D721Med (cell line): ENCODE data around the gene PPP1R9B.

Experiments
- DNase-seq: peaks from one replicate; pipeline ENCODE4 v3.0.0; 2011; ENCODE audit warnings: low spot score; ENCODE audit not compliant: insufficient read length
- FAIRE-seq: peaks from 2 replicates; lab custom pipeline; 2011; peaks lifted over from hg19 to GRCh38; lab: Jason Lieb, UNC
- CTCF ChIP-seq: IDR thresholded peaks from 2 replicates; pipeline ENCODE4 v1.5.1; 2012; ENCODE audit warnings: mild to moderate bottlenecking, control low read depth; ENCODE audit not compliant: insufficient read depth; ENCODE audit errors: missing control alignments

PPP1R9B gene

GRCh38 chr17:50090971-50091917, 59.2 kb downstream of the PPP1R9B start:
- TF ChIP-seq CTCF = no peak
- DNase-seq (no peak), FAIRE-seq (no peak)

- DNase-seq (no peak), FAIRE-seq (no peak)
- TF ChIP-seq CTCF = no peak
Measured at GRCh38 chr17:50090071-50090470, 60.4 kb downstream of the PPP1R9B start.

- FAIRE-seq = no peak
- no peak for DNase-seq
- no peak for TF ChIP-seq CTCF
Measured at GRCh38 chr17:50088952-50089825, 61.3 kb downstream of the PPP1R9B start.

GRCh38 chr17:50087912-50088405, 62.5 kb downstream of the PPP1R9B start:
- no peak for DNase-seq
- no peak for TF ChIP-seq CTCF
- FAIRE-seq = no peak

GRCh38 chr17:50087246-50087911, 63.1 kb downstream of the PPP1R9B start:
- FAIRE-seq = no peak
- TF ChIP-seq CTCF = peak; percentile 100
- DNase-seq = peak; percentile 91
